GM23338 (cell line): ENCODE measurements around the gene PLPP2. TPM values are rescaled to one million over a fixed set of nuclear protein-coding genes. Genes with fewer than 3 reads are reported as not detected.

Experiments
- ATAC-seq: fragments of 200-7000 bp; cut with Tn5 transposase; 3 replicates; pipeline ENCODE4 v1.9.1; 2020
- DNase-seq: peaks from one replicate; pipeline ENCODE4 v3.0.0-alpha.2; 2015; ENCODE audit warnings: low spot score
- H2AFZ ChIP-seq: fragments of 200-600 bp; sonication (generic); 2 replicates; pipeline ENCODE4 v1.8.0; 2016; ENCODE audit warnings: antibody characterized with exemption, mild to moderate bottlenecking, moderate library complexity
- H3F3A ChIP-seq: fragments of 200-600 bp; sonication (generic); replicated peaks from 2 replicates; pipeline ENCODE4 v1.8.0; 2017; ENCODE audit warnings: antibody characterized with exemption, mixed run types, low read depth
- H3K27ac ChIP-seq: fragments of 200-600 bp; sonication (generic); 2 replicates; pipeline ENCODE4 v1.6.1; 2016; ENCODE audit warnings: low read depth
- H3K27me3 ChIP-seq: fragments of 200-600 bp; sonication (generic); 2 replicates; pipeline ENCODE4 v1.8.0; 2016; ENCODE audit warnings: mild to moderate bottlenecking, mixed run types, moderate library complexity; ENCODE audit not compliant: insufficient read depth
- H3K36me3 ChIP-seq: fragments of 200-600 bp; sonication (generic); 2 replicates; pipeline ENCODE4 v1.8.0; 2016; ENCODE audit warnings: mild to moderate bottlenecking; ENCODE audit not compliant: insufficient read depth
- H3K4me1 ChIP-seq: fragments of 200-600 bp; sonication (generic); 2 replicates; pipeline ENCODE4 v1.8.0; 2016; ENCODE audit warnings: mild to moderate bottlenecking, moderate library complexity; ENCODE audit not compliant: insufficient read depth
- H3K4me2 ChIP-seq: fragments of 200-600 bp; sonication (generic); 2 replicates; pipeline ENCODE4 v1.7.1; 2017; ENCODE audit warnings: mixed run types
- H3K4me3 ChIP-seq: fragments of 200-600 bp; sonication (generic); 2 replicates; pipeline ENCODE4 v1.6.1; 2016; ENCODE audit warnings: mixed run types
- H3K79me2 ChIP-seq: fragments of 200-600 bp; sonication (generic); replicated peaks from 2 replicates; pipeline ENCODE4 v1.8.0; 2017; ENCODE audit warnings: mild to moderate bottlenecking; ENCODE audit not compliant: insufficient read depth
- H3K9me2 ChIP-seq: fragments of 200-600 bp; sonication (generic); 2 replicates; pipeline ENCODE4 v1.8.0; 2017; ENCODE audit not compliant: insufficient read depth
- H4K20me1 ChIP-seq: fragments of 200-600 bp; sonication (generic); replicated peaks from 2 replicates; pipeline ENCODE4 v1.8.0; 2017; ENCODE audit warnings: mild to moderate bottlenecking; ENCODE audit not compliant: insufficient read depth
- H3K27ac Mint-ChIP-seq: 2 replicates; pipeline ENCODE4 v1.8.0; 2020; ENCODE audit warnings: inconsistent platforms, mild to moderate bottlenecking, moderate library complexity, mixed read lengths
- H3K27me3 Mint-ChIP-seq: 3 replicates; pipeline ENCODE4 v1.8.0; 2022; ENCODE audit warnings: low read depth, mild to moderate bottlenecking, moderate library complexity, mixed read lengths, inconsistent platforms; ENCODE audit not compliant: insufficient read depth, poor library complexity
- H3K36me3 Mint-ChIP-seq: 3 replicates; pipeline ENCODE4 v1.8.0; 2021; ENCODE audit warnings: low read depth, mild to moderate bottlenecking, inconsistent platforms, moderate library complexity, mixed read lengths
- H3K4me1 Mint-ChIP-seq: 3 replicates; pipeline ENCODE4 v1.8.0; 2020; ENCODE audit warnings: mild to moderate bottlenecking, inconsistent platforms, mixed read lengths
- H3K4me3 Mint-ChIP-seq: 3 replicates; pipeline ENCODE4 v1.8.0; 2021; ENCODE audit warnings: moderate library complexity, mild to moderate bottlenecking, inconsistent platforms, mixed read lengths
- H3K9me3 Mint-ChIP-seq: 3 replicates; pipeline ENCODE4 v1.8.0; 2020; ENCODE audit warnings: moderate library complexity, mild to moderate bottlenecking, inconsistent platforms, mixed read lengths
- EZH2 ChIP-seq: fragments of 200-600 bp; sonication (generic); IDR thresholded peaks from one replicate; pipeline ENCODE4 v1.8.0; 2017; ENCODE audit warnings: antibody characterized with exemption, mild to moderate bottlenecking, low read depth; ENCODE audit not compliant: unreplicated experiment
- NANOG ChIP-seq: IDR thresholded peaks from 2 replicates; pipeline ENCODE4 v1.6.1; 2016; ENCODE audit warnings: antibody characterized with exemption, borderline replicate concordance
- POLR2AphosphoS5 ChIP-seq: IDR thresholded peaks from 2 replicates; pipeline ENCODE4 v1.6.1; 2016; ENCODE audit warnings: antibody characterized with exemption, low read depth
- REST ChIP-seq: IDR thresholded peaks from one replicate; pipeline ENCODE4 v1.6.1; 2018; ENCODE audit warnings: antibody characterized with exemption; ENCODE audit not compliant: unreplicated experiment
- STAT1 ChIP-seq: IDR thresholded peaks from one replicate; pipeline ENCODE4 v1.6.1; 2016; ENCODE audit warnings: antibody characterized with exemption; ENCODE audit not compliant: unreplicated experiment
- ZNF114 ChIP-seq: fragments of 250-450 bp; sonication (Bioruptor Pico); IDR thresholded peaks from 2 replicates; pipeline ENCODE4 v1.5.0; 2020; ENCODE audit warnings: mild to moderate bottlenecking, moderate library complexity
- polyA plus RNA-seq: library from polyadenylated mRNA; unstranded; fragments of >200 nt; fragmentation: Nextera tagmentation; extraction: Ambion mirVana; gene quantifications from 2 replicates; pipeline ENCODE4 v1.2.1, GENCODE V29; 2016
- total RNA-seq: library from RNA; depleted of rRNA; stranded (reverse); fragments of >200 nt; shearing (Covaris generic); gene quantifications from 2 replicates; pipeline ENCODE4 v1.2.3, GENCODE V29; 2014
- TF ChIP-seq, protein P1 (sequence below): IDR thresholded peaks from 2 replicates; pipeline ENCODE4 v1.6.1; 2016; ENCODE audit warnings: antibody characterized with exemption
- TF ChIP-seq, protein P2 (sequence below), 2 experiments: fragments of 200-600 bp in 1 of 2; sonication (generic) in 1 of 2; conservative IDR thresholded peaks; 2 replicates each; pipeline versions ENCODE4 v1.5.1 to v1.6.1; 2016 to 2017; ENCODE audit warnings: antibody characterized with exemption in 2 of 2, low read depth in 2 of 2, mild to moderate bottlenecking in 2 of 2, moderate library complexity in 1 of 2

PLPP2 gene
- total and polyA plus RNA-seq, 2 experiments from 2014 or later, result 58.3 to 82.6 TPM

GRCh38 chr19:328025-328505, 36.9 kb upstream of the PLPP2 start (continued):
- TF ChIP-seq REST (no peak), STAT1 (no peak), POLR2AphosphoS5 (no peak)
- TF ChIP-seq, protein P1, sequence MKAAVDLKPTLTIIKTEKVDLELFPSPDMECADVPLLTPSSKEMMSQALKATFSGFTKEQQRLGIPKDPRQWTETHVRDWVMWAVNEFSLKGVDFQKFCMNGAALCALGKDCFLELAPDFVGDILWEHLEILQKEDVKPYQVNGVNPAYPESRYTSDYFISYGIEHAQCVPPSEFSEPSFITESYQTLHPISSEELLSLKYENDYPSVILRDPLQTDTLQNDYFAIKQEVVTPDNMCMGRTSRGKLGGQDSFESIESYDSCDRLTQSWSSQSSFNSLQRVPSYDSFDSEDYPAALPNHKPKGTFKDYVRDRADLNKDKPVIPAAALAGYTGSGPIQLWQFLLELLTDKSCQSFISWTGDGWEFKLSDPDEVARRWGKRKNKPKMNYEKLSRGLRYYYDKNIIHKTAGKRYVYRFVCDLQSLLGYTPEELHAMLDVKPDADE, result no peak
- TF ChIP-seq, protein P2, sequence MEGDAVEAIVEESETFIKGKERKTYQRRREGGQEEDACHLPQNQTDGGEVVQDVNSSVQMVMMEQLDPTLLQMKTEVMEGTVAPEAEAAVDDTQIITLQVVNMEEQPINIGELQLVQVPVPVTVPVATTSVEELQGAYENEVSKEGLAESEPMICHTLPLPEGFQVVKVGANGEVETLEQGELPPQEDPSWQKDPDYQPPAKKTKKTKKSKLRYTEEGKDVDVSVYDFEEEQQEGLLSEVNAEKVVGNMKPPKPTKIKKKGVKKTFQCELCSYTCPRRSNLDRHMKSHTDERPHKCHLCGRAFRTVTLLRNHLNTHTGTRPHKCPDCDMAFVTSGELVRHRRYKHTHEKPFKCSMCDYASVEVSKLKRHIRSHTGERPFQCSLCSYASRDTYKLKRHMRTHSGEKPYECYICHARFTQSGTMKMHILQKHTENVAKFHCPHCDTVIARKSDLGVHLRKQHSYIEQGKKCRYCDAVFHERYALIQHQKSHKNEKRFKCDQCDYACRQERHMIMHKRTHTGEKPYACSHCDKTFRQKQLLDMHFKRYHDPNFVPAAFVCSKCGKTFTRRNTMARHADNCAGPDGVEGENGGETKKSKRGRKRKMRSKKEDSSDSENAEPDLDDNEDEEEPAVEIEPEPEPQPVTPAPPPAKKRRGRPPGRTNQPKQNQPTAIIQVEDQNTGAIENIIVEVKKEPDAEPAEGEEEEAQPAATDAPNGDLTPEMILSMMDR (conservative IDR thresholded peaks at IDR 0.05; ENCODE audit: low read depth in 2 of 2), result no peak

DNA sequence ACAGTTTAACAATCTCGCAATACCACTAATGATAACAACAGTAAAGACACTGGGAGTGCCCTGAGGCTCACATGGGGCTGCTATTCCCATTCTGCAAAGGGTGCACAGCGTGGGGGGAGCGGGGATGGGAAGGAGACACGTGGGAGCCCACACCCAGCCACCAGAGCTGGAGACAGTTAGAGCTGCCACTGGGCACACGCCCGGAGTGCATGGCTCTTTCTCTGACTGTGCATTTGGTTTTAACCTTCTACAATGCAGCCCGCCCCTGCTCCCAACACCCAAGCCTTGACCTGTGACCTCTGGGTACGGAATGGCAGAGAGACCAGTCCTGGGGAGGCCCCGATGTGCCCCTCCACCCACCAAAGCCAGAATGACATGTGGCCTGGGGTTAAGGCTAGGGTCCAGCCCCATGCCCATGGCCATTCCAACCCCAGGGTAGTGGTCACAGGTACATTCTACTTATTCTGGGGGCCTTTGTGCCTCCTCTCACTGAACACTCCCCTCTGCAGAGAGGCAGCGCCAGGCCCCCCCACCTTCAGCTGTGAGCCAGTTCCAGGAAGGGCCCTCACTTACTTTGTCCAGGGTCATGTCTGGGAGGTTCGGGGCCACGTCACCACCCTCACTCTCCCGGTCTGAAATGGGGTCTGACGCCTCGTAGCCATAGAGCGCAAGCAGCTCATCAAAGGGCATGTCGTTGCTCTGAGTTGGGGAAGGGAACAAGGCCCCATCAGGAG, 36.3 kb upstream of the PLPP2 start:
- peaks cover 50% of the 10 kb centered on the region for H3K79me2 ChIP-seq
- no peaks in the 10 kb centered on the region for H3K27me3 ChIP-seq
- H3K27ac ChIP-seq, result no peak overlapping the region
- no peaks in the 10 kb centered on the region for H3K4me1 ChIP-seq
- peaks cover 18% of the 10 kb centered on the region for H3K36me3 ChIP-seq
- no peak overlapping the region for H3K4me3 Mint-ChIP-seq
- no peaks in the 10 kb centered on the region for H3F3A ChIP-seq
- H3K9me3 Mint-ChIP-seq, result peaks cover 12% of the 10 kb centered on the region
- no peaks in the 10 kb centered on the region for H3K4me1 Mint-ChIP-seq
- H3K4me2 ChIP-seq, result no peak overlapping the region
- H4K20me1 ChIP-seq, result peaks cover 15% of the 10 kb centered on the region
- peaks cover 65% of the 10 kb centered on the region for H3K36me3 Mint-ChIP-seq
- H2AFZ ChIP-seq, result no peak overlapping the region
- no peak for ATAC-seq
- no peaks in the 10 kb centered on the region for H3K27me3 Mint-ChIP-seq
- no peaks in the 10 kb centered on the region for H3K9me2 ChIP-seq
- no peak overlapping the region for H3K4me3 ChIP-seq
- H3K27ac Mint-ChIP-seq, result no peak overlapping the region
- no peak for DNase-seq
- TF ChIP-seq NANOG, result no peak
- TF ChIP-seq STAT1, result no peak
- TF ChIP-seq, protein P1, result no peak
- no peak for TF ChIP-seq EZH2
- TF ChIP-seq, protein P2 (conservative IDR thresholded peaks at IDR 0.05; ENCODE audit: low read depth in 2 of 2), result no peak
- no peak for TF ChIP-seq ZNF114
